ENCODE data around the gene ART4.
A peak's percentile ranks its signal among the peaks of the same experiment; 100 is the strongest.

The ART4 gene

DNA sequence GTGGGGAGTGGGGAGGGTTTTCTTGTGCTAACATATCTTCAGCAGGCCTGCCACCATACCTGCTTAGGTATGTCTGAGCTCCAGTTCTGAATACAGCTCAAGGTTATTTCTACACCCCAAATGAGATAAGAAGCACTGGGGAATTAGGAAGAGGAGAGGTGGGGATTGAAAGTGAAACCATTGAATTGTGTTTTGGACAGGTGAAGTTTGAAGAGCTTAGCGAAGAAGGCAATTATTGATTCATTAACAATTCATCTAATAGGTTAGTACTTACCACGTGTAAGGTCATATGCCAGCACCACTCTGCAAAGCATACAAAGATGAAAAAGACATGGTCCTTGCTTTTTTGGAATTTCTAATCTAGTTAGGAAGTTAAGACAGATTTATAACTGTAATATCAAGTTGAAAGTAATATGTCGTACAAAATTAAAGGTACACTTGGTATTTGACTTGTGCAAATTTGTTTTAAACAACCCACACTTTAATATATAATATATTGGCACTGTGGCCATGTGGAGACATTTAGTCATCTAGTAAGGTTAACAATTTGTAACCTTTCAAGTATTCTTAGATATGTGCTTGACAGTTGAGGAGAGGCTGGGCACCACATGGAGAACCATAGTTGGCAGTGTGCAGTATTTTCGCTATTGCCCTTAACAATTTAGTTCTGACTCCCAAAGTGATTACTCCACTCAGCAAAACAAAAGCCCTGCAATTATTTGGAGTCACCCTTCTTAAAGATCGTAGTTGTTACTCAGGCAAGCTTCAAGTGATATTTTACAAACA lies 33.0 kb downstream of the ART4 start:
- DNase-seq: no peak

DNA sequence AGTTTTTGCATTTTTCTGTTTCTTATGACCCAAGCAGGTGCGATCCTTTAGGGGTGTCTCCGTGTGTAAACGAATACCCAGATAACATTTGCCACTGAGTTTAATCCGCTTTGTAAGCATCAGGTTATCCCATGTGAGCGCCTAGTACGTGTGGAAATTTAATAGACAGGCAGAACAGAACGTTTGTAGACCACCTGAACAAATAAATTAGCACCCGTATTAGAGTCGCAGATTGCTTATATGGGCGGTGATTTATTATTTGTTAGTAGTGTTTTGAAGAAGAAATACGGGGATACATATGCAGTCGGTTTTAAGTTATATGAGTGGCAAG lies 39.5 kb downstream of the ART4 start:
- DNase-seq: no peak

- peak; percentile 99 for DNase-seq
Observed at GRCh38 chr12:14803011-14803829, 40.1 kb downstream of the ART4 start, which contains the start of the genes C12orf60 and WBP11. TSS of gene C12orf60 (plus strand) at chr12:14803670. CDS start at chr12:14822936, 19,266 bp downstream. TSS of gene WBP11 (minus strand) at chr12:14803478. CDS start at chr12:14801383, 2,095 bp downstream.

DNA sequence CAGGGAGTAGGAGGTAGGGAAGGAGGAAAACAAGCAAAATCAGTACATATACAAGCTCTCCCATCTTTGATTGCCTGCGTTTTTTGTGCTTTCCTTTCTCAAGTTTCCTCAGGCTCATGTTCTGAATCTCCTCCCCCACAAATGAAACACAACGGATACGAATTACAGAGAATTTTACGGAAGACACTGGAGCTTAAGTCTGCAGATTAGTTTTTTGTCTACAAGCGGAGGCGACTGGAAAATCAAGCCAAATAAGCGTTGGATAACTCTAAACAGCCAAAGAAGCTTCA lies 40.7 kb downstream of the ART4 start:
- DNase-seq: no peak

DNA sequence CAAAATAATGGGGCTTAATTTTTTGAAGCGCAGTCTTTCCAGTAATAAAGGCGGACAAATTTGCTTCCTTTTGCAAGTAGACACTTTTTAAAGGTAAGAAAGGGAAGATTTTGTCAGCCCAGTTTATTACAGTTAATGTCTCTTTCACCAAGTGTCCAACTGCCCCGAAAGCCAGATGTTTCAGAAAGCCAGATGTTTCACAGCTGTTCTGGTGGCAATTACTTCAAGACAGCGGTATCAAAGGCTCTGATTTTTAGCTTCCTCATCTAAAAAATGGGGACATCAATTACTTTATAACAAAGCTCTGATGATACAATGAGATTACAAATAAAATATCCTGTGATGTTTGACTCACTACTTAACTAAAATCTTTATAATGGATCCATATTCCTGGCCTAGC lies 41.1 kb downstream of the ART4 start:
- DNase-seq: no peak

- DNase-seq: no peak
Observed at GRCh38 chr12:14795028-14795448, 48.3 kb downstream of the ART4 start.

DNA sequence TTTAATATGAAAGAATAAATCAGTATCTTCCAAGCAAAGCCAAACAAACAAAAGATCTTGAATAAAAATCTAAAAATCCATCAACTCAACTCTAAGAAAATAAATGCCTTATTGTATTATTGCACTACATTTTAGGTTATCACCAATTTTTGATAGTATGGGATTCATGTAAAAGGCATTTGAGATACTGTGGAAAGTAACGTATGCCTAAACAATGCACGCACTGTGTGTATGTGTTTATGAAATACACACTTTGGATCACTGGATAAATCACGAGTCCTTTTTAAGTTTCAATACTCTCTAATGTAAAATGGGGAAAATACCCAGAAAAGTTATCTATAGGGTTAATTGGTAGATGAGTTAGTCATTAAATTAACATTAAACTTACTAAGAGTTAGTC lies 57.8 kb downstream of the ART4 start:
- DNase-seq: no peak

GRCh38 chr12:14784471-14784870 lies 58.9 kb downstream of the ART4 start:
- no peak for DNase-seq

DNA sequence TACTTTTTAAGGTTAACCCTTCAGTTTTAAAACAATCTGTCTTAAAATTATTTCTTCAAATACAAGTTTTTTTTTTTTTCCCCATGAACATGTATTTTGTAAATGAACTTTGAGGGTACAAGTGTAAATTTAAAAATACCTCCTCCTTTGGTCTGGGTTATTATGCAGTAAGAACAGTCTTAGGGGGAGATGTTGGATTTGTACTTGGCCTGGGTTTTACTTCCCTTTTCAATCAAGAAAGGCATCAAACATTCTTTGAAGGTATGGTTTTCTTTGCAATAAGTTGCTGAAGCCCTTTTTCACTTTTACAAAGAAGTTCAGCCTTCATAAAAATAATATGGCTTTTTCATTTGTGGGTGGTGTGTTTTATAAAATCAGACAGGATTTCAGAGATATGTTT lies 60.6 kb downstream of the ART4 start:
- DNase-seq: no peak

DNA sequence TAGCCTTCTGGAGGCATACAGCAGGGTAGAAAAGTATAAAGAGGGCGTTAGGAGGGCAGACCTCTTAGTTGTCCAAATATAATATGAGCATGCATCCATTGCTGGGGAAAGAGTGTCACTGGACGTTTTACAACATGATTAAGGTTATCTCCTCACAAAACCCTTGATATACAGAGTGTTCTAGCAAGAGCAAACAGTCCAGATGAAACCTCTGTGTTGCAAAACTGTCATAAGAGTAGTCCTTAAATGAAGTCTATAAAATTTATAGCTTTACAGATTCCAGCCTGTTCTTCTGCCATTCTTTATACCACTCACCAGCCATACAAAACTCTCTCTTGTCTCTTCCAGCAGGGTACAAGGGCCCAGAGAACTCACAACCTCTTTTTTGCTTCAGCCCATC lies 61.8 kb downstream of the ART4 start:
- no peak for DNase-seq

- no peak for DNase-seq
Observed at GRCh38 chr12:14780859-14781258, 62.5 kb downstream of the ART4 start.

DNA sequence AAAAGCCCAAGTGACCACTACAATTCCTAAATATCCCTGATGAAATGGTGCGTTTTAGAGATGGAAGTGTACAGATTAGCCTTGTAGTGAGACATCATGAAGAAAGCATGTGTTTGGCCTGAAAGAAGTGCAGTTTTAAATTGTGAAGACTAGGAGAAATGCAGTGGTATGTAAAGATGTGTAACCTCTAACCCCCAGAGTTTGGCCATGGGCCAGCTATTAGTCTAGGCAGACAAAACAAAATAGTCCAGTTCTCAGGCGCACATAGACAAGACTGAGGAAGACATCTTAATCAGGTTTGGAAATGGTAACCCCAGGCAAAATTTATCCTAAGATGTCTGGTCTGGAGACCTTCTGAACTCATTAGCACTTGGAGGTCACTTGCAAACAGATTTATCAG lies 63.5 kb downstream of the ART4 start:
- DNase-seq: no peak

GRCh38 chr12:14777271-14777670 lies 66.1 kb downstream of the ART4 start:
- DNase-seq: peak; percentile 51

DNA sequence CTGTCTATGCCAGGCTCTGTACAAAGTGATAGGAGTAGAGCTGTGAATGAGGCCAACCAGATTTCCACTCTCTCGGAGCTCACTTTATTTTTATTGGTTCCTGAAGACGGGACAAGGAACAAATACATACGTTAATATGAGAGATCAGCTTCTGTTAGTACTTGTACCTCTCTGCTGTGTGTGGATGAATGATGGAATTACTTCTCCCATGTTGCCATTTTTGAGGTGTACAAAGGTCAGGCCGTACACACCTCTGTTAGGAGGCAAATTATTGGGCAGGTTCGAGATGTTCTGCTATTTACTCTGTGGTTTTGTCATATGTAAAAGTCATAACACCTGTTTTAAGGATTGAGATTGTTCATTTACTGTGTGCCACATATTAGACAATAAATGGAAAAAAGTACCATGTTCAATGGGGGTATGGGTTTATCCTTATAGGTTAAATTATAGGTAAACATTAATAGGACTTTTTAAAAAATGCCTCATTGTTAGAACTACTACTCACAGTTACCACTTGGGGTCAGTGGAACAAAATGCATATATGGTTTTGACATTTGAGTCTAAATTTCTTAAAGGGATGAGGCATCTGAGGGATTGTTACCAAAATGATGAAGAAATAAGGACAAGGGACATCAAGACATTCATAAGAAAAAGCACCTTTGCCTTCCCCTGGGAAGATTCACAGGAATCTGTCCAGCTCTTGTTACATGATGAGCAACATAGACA lies 66.9 kb downstream of the ART4 start:
- no peak for DNase-seq

DNA sequence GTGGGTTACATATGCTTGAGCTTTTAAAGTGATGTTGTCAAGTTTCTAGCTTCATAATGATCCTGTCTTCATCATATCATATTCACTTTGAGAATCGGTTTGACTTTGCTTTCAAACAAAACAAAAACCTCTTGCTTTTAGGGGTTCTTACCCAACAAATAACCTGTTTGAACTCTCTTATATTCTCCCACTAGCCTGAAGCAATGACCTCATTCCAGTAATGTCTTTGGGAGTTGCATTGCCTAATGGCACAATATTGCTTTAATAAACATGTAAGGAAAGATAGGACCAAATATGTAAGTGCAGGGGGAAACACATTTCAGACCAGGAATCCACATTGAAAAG lies 67.7 kb downstream of the ART4 start:
- no peak for DNase-seq

Data from DMS153 (cell line).